HG02763 (cell line): ENCODE results near the gene GOLM1.

ENCODE experiments used
- ATAC-seq: cut with Tn5 transposase; IDR thresholded peaks from one replicate; pipeline ENCODE4 v1.9.1; 2021; ENCODE audit warnings: mild to moderate bottlenecking, moderate library complexity; ENCODE audit not compliant: unreplicated experiment

The GOLM1 gene

GRCh38 chr9:85994191-85994590, 105.2 kb downstream of the GOLM1 start:
- no peak for ATAC-seq

GRCh38 chr9:85987236-85987635, 112.1 kb downstream of the GOLM1 start:
- ATAC-seq: no peak

- ATAC-seq: no peak
Measured at GRCh38 chr9:85984457-85984856, 114.9 kb downstream of the GOLM1 start.

DNA sequence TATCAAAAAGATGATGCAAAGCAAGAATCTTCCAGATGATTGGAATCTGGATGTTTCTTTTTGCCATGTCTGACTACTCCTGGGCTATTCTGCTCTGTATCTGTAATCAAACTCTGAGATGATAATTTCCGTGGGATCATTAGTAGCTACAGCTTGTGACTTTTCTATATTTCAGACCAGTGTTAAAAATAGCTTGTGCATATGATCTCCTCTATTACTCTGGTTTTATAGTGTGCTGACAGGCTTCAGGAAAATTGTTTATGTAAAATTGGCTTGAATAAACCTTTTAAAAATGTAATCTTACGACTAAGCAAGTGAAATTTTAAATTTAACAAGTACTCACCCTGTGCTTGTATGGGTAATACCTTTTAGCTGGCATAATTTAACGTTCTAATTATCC, 118.0 kb downstream of the GOLM1 start:
- ATAC-seq: no peak

- ATAC-seq: no peak
Measured at GRCh38 chr9:85978496-85978895, 120.9 kb downstream of the GOLM1 start.
